HG03175 (cell line): ENCODE results near the gene TTC39B.

Experiments
- ATAC-seq: cut with Tn5 transposase; IDR thresholded peaks from one replicate; pipeline ENCODE4 v1.9.1; 2021; ENCODE audit warnings: mild to moderate bottlenecking, moderate library complexity; ENCODE audit not compliant: unreplicated experiment

The TTC39B gene

DNA sequence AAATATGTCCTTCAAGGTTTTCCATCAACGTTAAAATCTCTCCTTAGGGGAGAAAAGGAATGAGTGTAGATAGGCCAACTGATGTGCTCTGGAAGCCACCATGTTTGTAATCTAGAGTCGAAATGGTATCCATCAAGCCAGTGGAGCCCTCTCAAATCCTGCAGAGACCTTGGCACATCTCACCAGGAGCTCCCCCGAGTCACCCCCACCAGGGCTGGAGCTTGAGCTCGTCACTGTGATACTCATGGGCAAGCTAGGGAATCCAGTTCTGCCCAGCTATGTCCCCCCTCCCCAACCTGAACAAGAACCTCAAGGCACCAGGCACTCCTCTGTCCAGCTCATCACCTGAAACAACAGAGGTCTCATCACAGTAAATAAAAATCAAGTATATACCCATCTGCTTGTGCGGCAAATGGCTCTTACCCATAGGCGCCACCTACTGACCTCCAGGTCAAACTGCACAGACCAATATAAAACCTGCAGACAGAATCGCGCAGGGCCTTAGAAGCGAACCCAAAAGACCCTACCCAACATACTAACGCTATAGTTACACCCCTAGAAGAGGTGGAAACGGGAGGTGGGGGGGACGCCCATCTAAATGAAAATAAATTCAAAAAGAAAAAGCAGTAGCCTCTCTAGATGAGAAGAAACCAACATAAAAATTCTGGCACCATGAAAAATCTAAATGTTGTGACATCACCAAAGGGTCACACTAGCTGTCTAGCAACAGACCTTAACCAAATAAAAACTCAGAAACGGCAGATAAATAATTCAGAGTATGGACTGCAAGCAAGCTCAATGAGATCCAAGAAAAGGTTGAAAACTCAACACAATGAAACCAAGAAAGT is 75.0 kb downstream of the TTC39B start:
- ATAC-seq: peak; percentile 41

DNA sequence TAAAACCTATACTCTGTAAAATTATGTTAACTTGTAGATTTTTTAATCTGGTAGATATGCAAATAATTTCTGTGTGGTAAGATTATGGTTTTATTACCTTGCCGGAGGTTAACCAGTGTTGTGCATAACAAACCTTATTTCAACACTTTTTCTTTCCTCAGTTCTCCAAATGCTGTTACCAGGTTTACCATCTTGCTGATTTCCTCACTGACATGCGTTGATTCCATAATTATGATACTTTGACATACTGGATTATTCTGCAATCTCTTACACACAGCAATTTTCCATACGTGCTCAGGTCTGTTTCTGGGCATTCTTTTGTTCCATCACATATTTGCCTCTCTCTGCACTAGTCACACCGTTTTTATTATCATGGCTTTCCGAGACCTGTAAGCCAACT is 77.6 kb downstream of the TTC39B start:
- ATAC-seq: no peak

DNA sequence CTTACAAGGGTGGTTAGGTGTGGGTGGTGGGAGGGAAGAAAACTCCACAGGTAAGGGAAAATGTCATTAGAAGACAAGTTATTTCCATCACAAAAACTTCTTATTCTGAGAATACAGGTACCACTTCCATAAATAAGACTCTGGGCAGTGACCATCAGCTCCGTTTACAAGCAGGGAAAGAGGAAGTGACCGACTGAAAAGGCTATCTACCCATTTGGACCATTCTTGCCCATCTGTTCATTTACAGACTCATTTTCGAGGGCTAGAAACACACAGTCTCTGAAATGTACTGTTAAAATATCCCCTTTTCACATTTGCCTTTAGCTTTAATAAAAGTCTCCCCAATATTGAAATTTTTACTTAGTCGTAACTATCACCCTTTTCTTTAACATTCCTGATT is 79.5 kb downstream of the TTC39B start:
- no peak for ATAC-seq

DNA sequence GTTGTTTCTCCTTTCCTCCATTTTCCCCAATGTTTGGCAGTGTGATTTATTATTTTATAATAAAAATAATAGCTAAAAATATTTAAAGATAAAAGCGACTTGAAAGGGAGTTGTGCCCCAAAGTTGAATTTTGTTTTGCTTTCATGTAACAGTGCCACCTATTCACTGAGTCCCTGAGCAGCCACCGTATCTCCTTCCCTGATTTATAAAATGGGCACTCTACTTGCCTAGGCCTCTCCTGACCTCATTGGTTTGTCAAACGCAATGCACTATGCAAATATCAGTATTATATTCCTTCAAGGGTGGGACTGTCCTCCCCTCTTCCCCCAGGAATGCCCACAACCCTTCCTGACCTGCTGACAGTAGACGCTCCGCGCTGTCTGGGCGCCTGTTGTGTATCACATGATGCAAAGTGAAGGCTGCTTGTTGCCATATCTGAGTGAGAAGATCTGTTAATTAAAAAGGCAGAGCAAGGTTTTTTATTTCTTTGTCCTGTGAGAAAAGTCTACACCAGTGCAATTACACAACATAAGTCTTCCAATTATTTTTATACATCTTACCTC is 81.4 kb downstream of the TTC39B start:
- ATAC-seq: no peak

DNA sequence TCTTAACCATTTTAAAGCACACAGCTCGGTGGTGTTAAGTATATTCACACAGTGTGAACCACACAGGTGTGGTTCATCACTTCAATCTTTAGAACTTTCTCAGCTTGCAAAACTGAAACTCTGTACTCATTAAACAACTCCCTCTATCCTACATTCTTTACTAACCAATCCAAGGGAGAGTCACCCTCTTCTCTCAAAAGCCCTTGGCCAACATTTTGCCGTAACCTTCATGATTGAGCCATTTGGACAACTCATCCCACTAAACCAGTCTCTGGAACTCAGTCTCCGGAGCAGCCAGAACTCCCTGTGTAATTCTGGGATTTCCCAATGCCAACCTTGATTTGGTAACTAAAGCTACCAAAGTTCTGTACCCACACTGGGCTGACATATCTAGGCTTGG is 84.7 kb downstream of the TTC39B start:
- no peak for ATAC-seq

DNA sequence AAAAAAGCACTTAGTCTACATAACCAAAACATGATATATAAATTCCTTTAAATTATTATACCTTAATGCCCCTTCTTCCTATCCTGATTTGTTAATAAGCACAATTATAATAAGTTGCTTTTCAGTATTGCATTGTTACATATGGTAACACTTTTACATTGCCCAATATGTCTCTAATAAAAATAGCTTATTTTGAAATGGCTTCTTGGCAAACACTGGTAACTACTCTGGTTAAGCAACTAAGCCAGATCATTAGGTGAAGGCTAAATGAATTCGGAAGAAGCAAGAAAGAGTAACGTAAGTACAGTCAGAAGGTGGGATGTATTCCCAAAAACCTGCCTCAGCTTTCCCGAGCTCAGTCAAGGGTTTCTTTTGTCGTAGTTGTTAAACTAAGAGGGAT is 85.3 kb downstream of the TTC39B start:
- no peak for ATAC-seq

DNA sequence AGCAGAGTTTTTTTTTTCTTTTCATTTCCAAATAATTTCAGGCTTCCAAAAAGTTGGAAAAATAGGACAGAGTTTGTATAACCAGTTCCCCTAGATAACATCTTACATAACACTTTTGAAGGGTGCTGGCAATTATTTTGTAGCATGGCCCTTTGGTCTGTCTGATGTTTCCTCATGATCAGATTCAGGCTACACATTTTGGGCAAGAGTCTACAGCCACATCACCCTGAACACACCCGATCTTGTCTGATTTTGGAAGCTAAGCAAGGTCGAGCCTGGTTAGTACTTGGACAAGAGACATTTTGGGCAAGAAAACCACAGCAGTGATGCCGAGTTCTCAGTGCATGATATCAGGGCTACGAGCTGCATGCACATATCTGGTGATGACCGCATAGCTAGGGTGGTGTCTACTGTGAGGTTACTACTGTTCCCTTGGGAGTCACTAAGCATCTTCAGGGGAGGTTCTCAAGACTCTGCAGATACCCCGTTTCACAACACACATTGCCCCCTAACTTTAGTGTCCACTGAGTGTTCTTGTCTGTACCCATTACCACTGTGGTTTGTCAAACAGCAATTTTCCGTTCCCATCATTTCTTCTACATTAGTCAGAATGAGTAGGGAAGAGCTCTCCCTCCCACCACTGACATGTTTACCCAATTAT is 86.2 kb downstream of the TTC39B start:
- no peak for ATAC-seq

DNA sequence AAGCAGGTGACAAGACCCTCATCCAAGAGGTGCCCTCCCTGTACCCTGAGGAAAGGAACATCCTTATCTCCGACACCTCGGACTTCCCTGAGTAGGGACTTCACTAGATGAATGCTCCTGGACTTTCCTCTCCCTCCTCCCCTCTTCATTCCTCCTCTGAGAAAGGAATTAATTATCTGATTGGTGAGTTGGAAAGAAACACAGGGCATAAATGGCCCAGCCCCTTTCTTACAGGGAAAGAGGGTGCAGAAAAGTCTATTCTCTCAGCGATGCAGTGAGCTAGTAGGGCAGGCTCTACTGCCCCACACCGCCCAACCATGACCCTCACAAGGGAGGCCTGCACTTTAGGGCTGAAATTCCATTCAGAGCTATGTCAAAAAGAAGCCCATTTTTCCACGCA is 87.5 kb downstream of the TTC39B start:
- no peak for ATAC-seq

DNA sequence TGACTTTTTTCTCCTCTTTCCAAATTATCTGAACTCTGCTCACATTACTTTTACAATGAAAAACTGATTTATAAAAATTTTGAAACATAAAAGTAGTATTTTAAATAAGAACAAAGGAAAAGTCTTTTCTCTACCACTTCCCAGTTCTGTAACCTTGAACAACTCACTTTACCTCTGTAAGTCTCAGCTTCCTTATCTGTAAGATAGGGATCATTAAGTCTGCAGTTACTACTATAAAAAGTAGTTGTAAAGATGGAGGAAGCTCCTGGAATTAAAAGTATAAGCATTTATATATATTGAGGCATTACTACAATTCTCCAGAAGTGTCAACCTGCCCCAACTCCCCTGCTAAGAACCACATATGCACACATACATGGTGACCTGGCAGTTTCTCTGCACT is 88.0 kb downstream of the TTC39B start:
- no peak for ATAC-seq

DNA sequence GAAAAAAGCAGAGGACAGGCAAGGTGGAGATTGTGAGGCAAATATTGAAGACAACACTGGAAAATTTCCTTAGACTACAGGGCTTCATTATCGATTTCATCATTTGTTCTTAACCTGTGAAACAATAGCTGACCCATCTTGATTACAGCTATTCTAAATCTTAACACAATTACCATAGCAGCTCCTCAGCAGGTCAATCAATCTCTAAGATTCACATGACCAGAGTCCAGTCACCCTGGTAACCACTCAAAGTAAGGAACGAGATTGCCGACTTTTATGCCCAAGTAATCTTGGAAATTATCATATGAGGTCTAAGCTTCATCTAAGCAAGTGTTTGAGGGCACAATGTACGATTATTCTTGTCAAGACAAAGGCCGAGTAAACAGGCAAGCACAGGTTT is 93.8 kb downstream of the TTC39B start:
- ATAC-seq: no peak

DNA sequence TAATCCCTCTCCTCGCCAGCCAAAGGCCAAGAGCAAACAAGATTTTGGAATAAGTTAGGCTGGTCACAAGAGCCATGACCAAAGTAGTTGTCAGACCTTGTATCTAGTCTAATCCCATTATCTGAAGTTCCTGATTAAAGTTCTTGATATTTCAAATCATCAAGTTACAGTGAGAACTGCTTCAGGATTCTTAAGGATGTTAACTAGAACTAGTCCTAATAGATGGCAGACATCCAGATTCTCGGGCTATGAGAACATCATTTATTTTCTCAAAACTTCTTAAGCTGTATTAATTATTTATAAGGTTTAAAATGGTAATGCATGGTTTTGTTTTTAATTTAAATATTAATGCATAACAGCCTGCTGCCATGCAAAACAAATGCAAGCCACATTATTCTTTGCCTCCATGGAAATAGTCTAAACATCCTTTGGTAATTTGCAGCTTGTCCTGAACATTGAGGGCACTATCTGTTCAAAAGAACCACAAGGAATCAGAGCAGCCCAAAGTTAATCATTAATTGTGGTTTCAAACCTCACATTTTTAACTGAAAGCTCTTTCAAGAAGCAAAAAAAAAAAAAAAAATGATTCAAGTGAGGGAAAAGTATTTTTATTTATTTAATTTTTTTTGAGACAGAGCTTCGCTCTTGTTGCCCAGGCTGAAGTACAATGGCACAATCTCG is 95.1 kb downstream of the TTC39B start:
- peak; percentile 19 for ATAC-seq

DNA sequence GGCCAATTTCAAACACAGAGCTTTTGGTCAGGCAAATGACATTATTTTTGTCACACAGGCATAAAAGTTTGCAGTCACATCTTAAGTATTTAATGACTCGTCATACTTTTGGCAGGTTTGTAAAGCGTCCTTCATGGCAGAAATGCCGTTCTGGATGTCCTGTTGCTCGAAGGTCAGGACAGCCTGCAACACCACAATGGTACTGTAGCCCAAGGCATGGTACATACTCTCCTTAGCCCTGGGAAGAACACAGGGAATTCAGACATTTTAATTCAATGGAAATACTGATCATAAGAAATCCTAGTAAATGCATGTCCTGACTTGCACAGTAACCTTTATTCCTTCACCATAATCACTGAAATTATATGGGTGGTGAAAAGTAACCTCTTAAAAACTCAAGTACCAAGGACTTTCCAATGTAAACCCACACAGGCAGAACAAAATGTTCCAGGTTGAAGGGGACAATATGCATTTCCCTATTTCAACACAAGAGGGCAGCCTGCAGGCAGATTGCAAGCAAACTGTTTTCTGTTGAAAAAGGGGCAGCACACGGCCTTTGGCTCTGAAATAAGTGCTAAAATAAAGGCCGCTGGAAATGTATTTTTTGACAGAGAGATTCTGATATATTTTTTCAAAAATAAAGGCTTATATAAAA is 95.7 kb downstream of the TTC39B start:
- ATAC-seq: peak; percentile 71

DNA sequence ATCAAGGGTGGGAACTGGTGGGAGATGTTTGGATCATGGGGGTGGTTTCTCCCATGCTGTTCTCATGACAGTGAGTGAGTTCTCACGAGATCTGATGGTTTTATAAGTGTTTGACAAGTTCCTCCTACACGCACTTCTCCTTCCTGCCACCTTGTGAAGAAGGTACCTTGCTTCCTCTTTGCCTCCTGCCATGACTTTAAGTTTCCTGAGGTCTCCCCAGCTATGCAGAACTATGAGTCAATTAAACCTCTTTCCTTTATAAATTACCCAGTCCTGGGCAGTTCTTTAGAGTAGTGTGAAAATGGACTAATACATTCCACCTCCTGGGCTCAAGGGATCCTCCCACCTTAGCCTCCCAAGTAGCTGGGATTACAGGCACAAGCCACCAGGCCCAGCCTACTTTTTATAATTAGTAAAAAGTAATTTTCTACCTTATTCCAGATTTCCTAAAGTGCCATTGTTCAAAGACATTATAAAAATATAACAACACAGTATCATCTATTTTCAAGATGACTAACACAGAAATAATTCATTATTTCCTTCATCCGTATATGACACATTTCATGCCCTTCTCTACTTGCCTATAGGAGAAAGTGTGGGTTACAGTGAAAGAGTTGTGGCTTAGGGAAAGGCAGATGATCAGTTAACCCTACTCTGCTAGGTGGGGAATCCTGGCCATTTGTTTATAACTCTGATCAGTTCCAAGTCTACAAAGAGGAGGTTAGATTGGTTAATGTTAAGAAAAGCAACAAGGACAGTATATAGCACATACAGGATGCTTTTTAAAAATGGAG is 99.9 kb downstream of the TTC39B start:
- ATAC-seq: no peak

DNA sequence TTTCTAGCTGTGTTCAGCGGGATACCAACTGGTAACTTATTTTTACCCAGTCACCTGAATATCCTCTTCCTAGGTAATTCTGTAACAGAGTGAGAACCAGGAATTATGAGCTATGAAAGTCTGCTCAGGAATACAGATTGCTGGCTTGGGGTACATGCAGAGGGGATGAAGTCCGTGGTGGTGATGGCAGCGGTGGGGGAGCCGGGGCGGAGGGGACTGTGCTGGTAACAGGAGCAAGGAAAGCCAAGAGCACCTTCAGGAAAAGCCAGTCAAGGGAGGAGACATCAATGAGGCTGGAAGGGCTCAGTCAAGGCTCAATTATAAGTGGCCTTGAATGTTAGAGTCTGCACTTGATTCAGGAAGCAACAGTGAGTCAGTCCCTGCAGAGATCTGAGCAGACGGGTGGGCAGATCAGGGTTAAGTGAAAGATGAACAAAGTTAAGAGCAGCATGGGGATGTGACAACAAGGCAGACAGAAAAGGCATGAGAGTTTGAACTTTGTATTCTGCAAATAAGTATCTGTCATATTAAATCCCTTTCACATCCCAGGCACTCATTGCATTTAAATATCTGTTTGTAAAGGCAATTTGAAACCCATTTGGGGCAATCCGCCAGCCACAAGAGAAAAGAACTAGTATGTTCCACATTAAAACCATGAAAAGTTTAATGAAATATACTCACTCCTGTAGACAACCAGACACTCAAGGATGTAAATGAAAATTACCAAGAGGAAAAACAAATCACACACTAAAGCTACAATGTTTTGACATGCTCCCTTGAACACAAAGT is 101.2 kb downstream of the TTC39B start:
- ATAC-seq: no peak

DNA sequence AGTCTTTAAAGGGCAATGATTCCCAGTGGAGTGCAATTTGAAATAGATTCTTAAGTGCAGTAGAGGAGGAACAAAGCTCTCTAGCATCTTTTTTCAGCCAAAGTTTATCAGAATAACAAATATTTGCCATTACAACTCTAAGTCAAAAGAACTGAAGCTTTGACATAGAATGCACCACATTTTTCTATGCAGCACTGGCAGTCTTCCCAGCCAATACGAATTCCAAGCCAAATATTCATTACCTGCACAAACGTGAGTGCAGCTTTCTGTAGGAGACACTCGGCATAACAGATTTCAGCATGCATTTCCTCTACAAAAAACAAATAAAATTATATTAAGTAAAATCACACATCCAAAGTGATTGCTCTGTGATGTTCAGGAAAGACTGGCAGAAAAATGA is 103.4 kb downstream of the TTC39B start:
- ATAC-seq: no peak

DNA sequence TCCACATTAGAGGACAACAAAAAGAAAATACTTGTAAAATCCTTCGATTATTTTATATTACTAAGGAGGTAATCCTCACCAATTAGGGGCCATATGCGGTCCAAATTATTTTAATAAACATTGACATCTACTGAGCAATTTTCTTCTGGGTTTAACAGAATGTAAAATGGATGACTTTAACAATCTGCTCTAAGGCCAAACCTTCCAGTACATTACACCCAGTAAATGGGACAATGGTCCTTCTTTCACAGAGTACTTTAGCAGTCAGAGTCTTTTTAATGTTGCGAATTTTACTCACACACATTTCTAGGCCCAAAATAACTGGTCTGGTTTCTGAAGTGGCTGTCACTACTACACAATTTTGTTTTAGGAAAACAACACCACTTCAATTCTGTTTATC is 106.9 kb downstream of the TTC39B start:
- ATAC-seq: no peak

DNA sequence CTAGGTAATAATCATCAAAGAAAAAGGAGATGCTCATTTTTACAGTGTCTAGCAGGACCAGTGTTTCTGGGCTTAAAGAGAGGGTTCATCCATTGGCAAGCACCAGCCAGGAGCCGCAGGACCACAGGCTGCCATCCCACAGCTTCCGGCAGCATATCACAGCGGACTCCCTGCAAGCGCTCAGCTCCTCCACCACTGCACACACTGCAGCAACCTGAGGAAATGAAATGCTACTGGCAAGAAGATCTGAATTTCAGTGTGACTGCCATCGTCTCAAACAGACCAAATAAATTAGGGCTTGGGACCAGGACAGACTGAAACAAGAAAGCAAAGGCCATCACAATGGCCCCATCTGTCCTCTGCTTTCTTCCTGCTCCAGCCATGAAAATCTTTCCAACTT is 114.2 kb downstream of the TTC39B start:
- no peak for ATAC-seq

DNA sequence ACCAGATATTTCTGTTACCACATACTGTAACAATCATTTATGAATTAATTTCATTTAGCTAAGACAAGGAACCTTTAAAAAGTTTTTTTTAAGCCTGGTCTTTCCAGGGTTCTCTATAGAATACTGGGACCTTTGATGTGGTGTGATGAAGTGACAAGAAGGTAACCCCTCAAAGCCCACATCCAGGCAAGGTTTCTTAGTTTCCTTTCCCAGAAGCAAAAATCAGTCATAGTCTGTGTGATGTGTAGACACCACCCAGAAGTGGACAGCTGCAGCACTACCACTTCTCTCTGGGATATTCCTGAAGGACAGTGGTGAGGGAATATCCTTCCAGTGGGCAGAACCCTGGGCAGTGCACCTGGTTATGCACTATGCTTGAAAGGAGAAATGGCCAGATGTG is 115.6 kb downstream of the TTC39B start:
- no peak for ATAC-seq

DNA sequence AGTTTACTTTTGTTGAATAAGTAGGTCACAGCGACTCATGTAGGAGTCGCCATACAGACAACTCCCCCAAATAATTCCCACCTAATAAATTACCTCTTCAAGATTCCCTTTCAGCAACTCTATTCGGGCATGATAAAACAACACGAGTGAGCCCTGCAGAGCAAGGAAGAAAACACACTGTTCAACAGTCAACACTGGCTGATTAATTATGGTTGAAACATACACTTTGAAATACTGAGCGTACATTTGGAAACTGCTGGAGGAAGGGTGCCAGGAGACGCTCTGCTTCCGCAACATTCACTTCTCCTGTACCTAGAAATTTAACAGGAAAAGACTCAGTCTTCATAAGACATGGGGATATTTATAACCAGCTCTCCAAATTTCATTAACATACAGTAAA is 117.5 kb downstream of the TTC39B start:
- ATAC-seq: no peak

DNA sequence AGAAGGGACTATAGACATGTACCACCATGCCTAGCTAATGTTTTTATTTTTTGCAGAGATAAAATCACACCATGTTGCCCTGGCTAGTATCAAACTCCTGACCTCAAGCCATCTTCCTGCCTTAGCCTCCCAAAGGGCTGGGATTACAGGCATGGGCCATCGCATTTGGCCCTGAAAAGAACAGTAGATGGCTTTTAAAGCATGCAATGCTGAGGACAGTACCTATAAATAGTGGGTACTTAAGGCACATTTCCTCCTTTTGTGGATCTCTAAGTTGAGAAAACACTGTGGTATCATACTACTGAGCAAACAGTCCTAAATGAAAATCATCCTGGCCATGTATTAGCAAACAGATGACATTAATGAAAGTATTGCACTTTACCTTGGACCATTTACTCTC is 119.4 kb downstream of the TTC39B start:
- ATAC-seq: no peak
